WTC11 (cell line): Measurements from ENCODE around the gene OXLD1.

Source experiments
- ATF3 ChIP-seq: sonication (generic); formaldehyde crosslinking; conservative IDR thresholded peaks from 2 replicates; pipeline ENCODE4 v1.8.1; 2022; ENCODE audit warnings: mild to moderate bottlenecking, missing genetic modification reagents
- E2F4 ChIP-seq: sonication (generic); formaldehyde crosslinking; IDR thresholded peaks from 2 replicates; pipeline ENCODE4 v1.8.1; 2022; ENCODE audit warnings: low read depth, mild to moderate bottlenecking, moderate library complexity, missing genetic modification reagents, borderline replicate concordance
- IRF2 ChIP-seq: sonication (generic); formaldehyde crosslinking; IDR thresholded peaks from 2 replicates; pipeline ENCODE4 v1.8.0; 2022; ENCODE audit warnings: low read depth, missing genetic modification reagents, borderline replicate concordance
- NFE2L1 ChIP-seq: sonication (generic); formaldehyde crosslinking; IDR thresholded peaks from 2 replicates; pipeline ENCODE4 v1.8.1; 2023; ENCODE audit warnings: missing genetic modification reagents
- NFYB ChIP-seq: sonication (generic); formaldehyde crosslinking; conservative IDR thresholded peaks from 2 replicates; pipeline ENCODE4 v1.8.0; 2022; ENCODE audit warnings: low read depth, missing genetic modification reagents
- NR1H2 ChIP-seq: sonication (generic); formaldehyde crosslinking; IDR thresholded peaks from 2 replicates; pipeline ENCODE4 v1.9.0; 2021; ENCODE audit warnings: mild to moderate bottlenecking, moderate library complexity, missing genetic modification reagents
- NR2C2 ChIP-seq: sonication (generic); formaldehyde crosslinking; IDR thresholded peaks from 2 replicates; pipeline ENCODE4 v1.8.0; 2022; ENCODE audit warnings: mild to moderate bottlenecking, missing genetic modification reagents
- RELA ChIP-seq: sonication (generic); formaldehyde crosslinking; IDR thresholded peaks from 2 replicates; pipeline ENCODE4 v1.8.1; 2022; ENCODE audit warnings: missing genetic modification reagents, mild to moderate bottlenecking, borderline replicate concordance
- SP1 ChIP-seq: sonication (generic); formaldehyde crosslinking; conservative IDR thresholded peaks from 2 replicates; pipeline ENCODE4 v1.8.1; 2022; ENCODE audit warnings: missing genetic modification reagents
- USF1 ChIP-seq: sonication (generic); formaldehyde crosslinking; IDR thresholded peaks from 2 replicates; pipeline ENCODE4 v1.8.0; 2022; ENCODE audit warnings: mild to moderate bottlenecking, missing genetic modification reagents
- TF ChIP-seq, protein P1 (sequence below): sonication (generic); formaldehyde crosslinking; IDR thresholded peaks from 2 replicates; pipeline ENCODE4 v1.8.1; 2023; ENCODE audit warnings: mild to moderate bottlenecking, missing genetic modification reagents, moderate library complexity
- TF ChIP-seq, protein P2 (sequence below): fragments of 200-600 bp; IDR thresholded peaks from 2 replicates; pipeline ENCODE4 v1.8.0; 2022; ENCODE audit warnings: antibody characterized with exemption
- TF ChIP-seq, protein P3 (sequence below): sonication (generic); formaldehyde crosslinking; IDR thresholded peaks from 2 replicates; pipeline ENCODE4 v1.8.0; 2022; ENCODE audit warnings: mild to moderate bottlenecking, missing genetic modification reagents

GRCh38 chr17:81690066-81690465 lies 23.7 kb upstream of the OXLD1 start:
- TF ChIP-seq NR1H2 (CRISPR knock-in tag), result no peak
- no peak for TF ChIP-seq IRF2
- TF ChIP-seq, protein P1, sequence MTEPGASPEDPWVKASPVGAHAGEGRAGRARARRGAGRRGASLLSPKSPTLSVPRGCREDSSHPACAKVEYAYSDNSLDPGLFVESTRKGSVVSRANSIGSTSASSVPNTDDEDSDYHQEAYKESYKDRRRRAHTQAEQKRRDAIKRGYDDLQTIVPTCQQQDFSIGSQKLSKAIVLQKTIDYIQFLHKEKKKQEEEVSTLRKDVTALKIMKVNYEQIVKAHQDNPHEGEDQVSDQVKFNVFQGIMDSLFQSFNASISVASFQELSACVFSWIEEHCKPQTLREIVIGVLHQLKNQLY, result no peak
- TF ChIP-seq, protein P2, sequence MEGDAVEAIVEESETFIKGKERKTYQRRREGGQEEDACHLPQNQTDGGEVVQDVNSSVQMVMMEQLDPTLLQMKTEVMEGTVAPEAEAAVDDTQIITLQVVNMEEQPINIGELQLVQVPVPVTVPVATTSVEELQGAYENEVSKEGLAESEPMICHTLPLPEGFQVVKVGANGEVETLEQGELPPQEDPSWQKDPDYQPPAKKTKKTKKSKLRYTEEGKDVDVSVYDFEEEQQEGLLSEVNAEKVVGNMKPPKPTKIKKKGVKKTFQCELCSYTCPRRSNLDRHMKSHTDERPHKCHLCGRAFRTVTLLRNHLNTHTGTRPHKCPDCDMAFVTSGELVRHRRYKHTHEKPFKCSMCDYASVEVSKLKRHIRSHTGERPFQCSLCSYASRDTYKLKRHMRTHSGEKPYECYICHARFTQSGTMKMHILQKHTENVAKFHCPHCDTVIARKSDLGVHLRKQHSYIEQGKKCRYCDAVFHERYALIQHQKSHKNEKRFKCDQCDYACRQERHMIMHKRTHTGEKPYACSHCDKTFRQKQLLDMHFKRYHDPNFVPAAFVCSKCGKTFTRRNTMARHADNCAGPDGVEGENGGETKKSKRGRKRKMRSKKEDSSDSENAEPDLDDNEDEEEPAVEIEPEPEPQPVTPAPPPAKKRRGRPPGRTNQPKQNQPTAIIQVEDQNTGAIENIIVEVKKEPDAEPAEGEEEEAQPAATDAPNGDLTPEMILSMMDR, result no peak
- no peak for TF ChIP-seq USF1 (CRISPR knock-in tag)
- no peak for TF ChIP-seq RELA
- TF ChIP-seq, protein P3, sequence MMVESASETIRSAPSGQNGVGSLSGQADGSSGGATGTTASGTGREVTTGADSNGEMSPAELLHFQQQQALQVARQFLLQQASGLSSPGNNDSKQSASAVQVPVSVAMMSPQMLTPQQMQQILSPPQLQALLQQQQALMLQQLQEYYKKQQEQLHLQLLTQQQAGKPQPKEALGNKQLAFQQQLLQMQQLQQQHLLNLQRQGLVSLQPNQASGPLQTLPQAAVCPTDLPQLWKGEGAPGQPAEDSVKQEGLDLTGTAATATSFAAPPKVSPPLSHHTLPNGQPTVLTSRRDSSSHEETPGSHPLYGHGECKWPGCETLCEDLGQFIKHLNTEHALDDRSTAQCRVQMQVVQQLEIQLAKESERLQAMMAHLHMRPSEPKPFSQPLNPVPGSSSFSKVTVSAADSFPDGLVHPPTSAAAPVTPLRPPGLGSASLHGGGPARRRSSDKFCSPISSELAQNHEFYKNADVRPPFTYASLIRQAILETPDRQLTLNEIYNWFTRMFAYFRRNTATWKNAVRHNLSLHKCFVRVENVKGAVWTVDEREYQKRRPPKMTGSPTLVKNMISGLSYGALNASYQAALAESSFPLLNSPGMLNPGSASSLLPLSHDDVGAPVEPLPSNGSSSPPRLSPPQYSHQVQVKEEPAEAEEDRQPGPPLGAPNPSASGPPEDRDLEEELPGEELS (CRISPR knock-in tag), result no peak
- TF ChIP-seq SP1, result no peak
- no peak for TF ChIP-seq E2F4 (CRISPR knock-in tag)
- no peak for TF ChIP-seq NFYB (CRISPR knock-in tag)
- TF ChIP-seq ATF3, result no peak
- no peak for TF ChIP-seq NFE2L1
- no peak for TF ChIP-seq NR2C2 (CRISPR knock-in tag)
